Muscle layer of colon (tissue), 2 donors: Measurements from ENCODE around the gene HMX1.

Experiments used
- H3K27ac ChIP-seq: one replicate; pipeline ENCODE4 v1.7.0; 2013; ENCODE audit warnings: low read depth, mild to moderate bottlenecking, low read length, moderate library complexity
- H3K27me3 ChIP-seq, 2 donors: one replicate each; pipeline ENCODE4 v1.7.0; 2013; ENCODE audit warnings: low read length in 2 of 2, mild to moderate bottlenecking in 2 of 2; ENCODE audit not compliant: insufficient read depth in 2 of 2, control insufficient read depth in 1 of 2
- H3K36me3 ChIP-seq: one replicate; pipeline ENCODE4 v1.7.0; 2013; ENCODE audit warnings: mild to moderate bottlenecking, low read length; ENCODE audit not compliant: insufficient read depth
- H3K4me1 ChIP-seq: one replicate; pipeline ENCODE4 v1.7.0; 2013; ENCODE audit warnings: mild to moderate bottlenecking, low read length; ENCODE audit not compliant: insufficient read depth
- H3K4me3 ChIP-seq, 2 donors: one replicate each; pipeline ENCODE4 v1.7.0; 2013; ENCODE audit warnings: low read length in 2 of 2, low read depth in 1 of 2, mild to moderate bottlenecking in 1 of 2, moderate library complexity in 1 of 2
- H3K9ac ChIP-seq: one replicate; pipeline ENCODE4 v1.7.0; 2013; ENCODE audit warnings: low read length
- H3K9me3 ChIP-seq: one replicate; pipeline ENCODE4 v1.7.0; 2013; ENCODE audit warnings: mild to moderate bottlenecking, low read length
- donor health status: abdominal sarcoma.
- donor health status: Adenocarcinoma of cecum.

The HMX1 gene

GRCh38 chr4:8897251-8898167, 25.9 kb upstream of the HMX1 start:
- peaks cover 0 to 38% of the 10 kb centered on the region in 2 donors for H3K27me3 ChIP-seq
- H3K4me1 ChIP-seq, result no peaks in the 10 kb centered on the region
- no peak overlapping the region for H3K9ac ChIP-seq
- peaks cover 8% of the 10 kb centered on the region for H3K9me3 ChIP-seq
- no peaks in the 10 kb centered on the region for H3K36me3 ChIP-seq
- H3K27ac ChIP-seq, result no peak overlapping the region
- no peak overlapping the region for H3K4me3 ChIP-seq

DNA sequence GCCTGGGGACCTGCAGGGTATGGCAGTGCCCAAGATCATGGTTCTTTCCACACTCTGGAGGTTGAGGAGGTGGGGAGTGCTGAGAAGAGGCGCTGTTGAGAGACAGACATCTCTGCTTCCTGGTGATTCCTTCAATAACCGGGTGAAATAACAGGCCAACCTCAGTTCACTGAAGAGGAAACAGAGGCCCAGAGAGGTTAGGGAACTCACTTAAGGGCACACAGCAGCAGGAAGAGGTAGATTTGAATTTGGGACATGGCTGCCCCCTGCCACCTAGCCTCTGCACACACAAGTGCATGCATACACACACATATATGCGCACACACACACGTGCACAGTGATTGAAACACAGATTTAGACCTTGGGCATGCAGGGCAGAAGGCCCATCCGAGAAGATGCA, 24.9 kb upstream of the HMX1 start:
- no peak overlapping the region for H3K9ac ChIP-seq
- H3K4me3 ChIP-seq, result no peak overlapping the region
- H3K27ac ChIP-seq, result no peak overlapping the region
- H3K27me3 ChIP-seq, result peaks cover 0 to 45% of the 10 kb centered on the region in 2 donors
- no peaks in the 10 kb centered on the region for H3K4me1 ChIP-seq
- no peaks in the 10 kb centered on the region for H3K36me3 ChIP-seq
- H3K9me3 ChIP-seq, result peaks cover 7% of the 10 kb centered on the region

GRCh38 chr4:8896071-8896470, 24.4 kb upstream of the HMX1 start:
- H3K27me3 ChIP-seq, result peaks cover 0 to 49% of the 10 kb centered on the region in 2 donors
- H3K9ac ChIP-seq, result no peak overlapping the region
- no peak overlapping the region for H3K4me3 ChIP-seq
- H3K27ac ChIP-seq, result no peak overlapping the region
- no peaks in the 10 kb centered on the region for H3K4me1 ChIP-seq
- no peaks in the 10 kb centered on the region for H3K36me3 ChIP-seq
- peaks cover 2% of the 10 kb centered on the region for H3K9me3 ChIP-seq

DNA sequence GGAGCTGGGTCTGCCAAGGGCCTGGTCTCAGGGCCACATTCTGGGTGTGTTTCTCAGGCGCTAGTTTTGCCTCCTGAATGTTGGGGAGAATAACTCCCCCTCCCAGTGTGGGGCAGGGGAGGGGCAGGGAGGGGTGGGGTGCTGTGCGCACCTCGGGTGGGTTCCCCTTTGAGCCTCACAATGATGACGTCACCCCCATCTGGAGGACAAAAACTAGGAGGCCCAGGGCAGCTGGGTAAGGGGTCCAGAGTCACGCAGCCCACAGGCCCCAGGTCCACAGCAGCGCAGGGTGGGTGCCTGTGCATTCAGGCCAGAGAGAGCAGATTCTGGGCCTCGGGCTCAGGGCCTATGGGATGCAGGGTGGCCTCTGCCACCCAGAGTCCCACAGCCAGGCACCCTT, 23.7 kb upstream of the HMX1 start:
- Histone ChIP-seq H3K27me3 (peaks cover 0 to 56% of the 10 kb centered on the region in 2 donors), H3K4me1 (no peaks in the 10 kb centered on the region), H3K9me3 (no peaks in the 10 kb centered on the region), H3K36me3 (no peaks in the 10 kb centered on the region), H3K9ac (no peak overlapping the region), H3K4me3 (no peak overlapping the region), H3K27ac (no peak overlapping the region)

- Histone ChIP-seq H3K4me1 (no peaks in the 10 kb centered on the region), H3K27me3 (peaks cover 0 to 65% of the 10 kb centered on the region in 2 donors), H3K4me3 (no peak overlapping the region), H3K36me3 (no peaks in the 10 kb centered on the region), H3K27ac (no peak overlapping the region), H3K9me3 (no peaks in the 10 kb centered on the region), H3K9ac (no peak overlapping the region)
Measured at GRCh38 chr4:8894424-8894816, 22.8 kb upstream of the HMX1 start.

GRCh38 chr4:8893624-8894423, 22.2 kb upstream of the HMX1 start:
- H3K27me3 ChIP-seq, result peaks cover 0 to 69% of the 10 kb centered on the region in 2 donors
- no peak overlapping the region for H3K4me3 ChIP-seq

DNA sequence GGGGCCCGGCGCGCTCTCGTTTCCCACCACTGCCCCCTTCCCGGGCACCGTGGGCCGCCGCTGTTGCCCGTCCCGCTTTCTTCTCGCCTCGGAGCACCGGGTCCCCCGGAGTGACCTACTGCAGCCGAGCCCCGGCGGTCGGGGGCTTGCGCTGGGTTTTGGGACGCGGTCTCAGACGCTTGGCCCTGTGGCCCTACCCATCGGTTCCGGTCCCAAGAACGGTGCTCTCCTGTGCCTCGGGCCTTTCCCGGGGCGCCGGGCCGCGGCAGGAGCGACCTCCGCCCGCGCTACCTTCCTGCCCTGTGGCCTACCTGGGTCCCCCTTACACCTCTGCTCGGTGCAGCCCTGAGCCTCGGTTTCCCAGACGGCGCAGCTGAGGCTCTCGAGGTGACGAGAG, 21.6 kb upstream of the HMX1 start:
- Histone ChIP-seq H3K27ac (no peak overlapping the region), H3K9ac (no peak overlapping the region), H3K9me3 (no peaks in the 10 kb centered on the region), H3K36me3 (no peaks in the 10 kb centered on the region), H3K4me1 (no peaks in the 10 kb centered on the region), H3K27me3 (peaks cover 0 to 74% of the 10 kb centered on the region in 2 donors), H3K4me3 (no peak overlapping the region)

More at GRCh38 chr4:8893624-8894423, 22.2 kb upstream of the HMX1 start:
- no peaks in the 10 kb centered on the region for H3K36me3 ChIP-seq
- no peaks in the 10 kb centered on the region for H3K4me1 ChIP-seq
- H3K27ac ChIP-seq, result no peak overlapping the region
- no peaks in the 10 kb centered on the region for H3K9me3 ChIP-seq
- H3K9ac ChIP-seq, result no peak overlapping the region

- Histone ChIP-seq H3K36me3 (no peaks in the 10 kb centered on the region), H3K9me3 (no peaks in the 10 kb centered on the region), H3K27ac (no peak overlapping the region), H3K9ac (no peak overlapping the region), H3K27me3 (peaks cover 0 to 79% of the 10 kb centered on the region in 2 donors), H3K4me3 (no peak overlapping the region), H3K4me1 (no peaks in the 10 kb centered on the region)
Measured at GRCh38 chr4:8892556-8893226, 21.1 kb upstream of the HMX1 start.

DNA sequence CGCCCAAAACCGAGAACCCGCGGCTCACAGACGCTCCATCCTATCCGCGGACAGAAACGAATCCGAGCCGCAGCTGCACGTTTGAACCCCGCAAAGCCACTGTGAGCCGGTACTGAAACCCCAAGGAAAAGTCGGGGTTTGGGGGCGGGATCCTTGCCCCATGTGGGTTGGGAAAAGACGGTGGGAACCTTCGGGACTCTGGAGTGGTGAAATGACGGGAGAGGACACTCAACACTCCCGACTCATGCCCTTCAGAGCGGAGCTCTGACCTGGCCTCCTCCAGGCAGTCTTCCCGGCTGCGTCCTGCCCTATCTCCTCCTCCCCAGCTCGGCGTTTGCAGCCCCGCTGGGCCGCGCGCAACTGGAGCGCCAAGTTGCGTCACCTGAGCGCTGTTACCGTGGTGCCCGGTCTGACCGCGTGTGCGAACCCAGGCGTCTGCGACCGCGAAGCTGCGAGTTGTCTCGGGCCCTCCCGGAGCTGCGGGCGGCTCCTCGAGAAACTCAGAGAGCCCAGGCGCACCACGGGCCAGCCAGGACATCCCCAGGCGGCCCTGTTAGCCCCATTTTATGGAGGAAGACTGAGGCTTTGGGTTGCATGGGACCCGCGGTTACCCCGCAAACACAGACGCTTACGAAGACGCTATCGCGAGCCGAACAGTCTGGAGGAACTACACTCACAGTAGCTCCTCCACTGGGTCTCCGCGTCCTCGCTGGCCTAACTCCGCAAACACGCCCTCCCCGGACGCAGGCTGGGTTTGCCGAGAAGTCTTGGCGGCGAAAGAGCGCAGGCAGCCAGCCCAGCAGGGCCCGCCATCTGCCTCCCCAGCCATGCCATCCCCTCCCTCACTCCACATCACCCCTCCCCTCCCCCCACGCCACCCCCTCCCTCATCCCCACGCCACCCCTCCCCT, 20.3 kb upstream of the HMX1 start:
- peaks cover 5% of the 10 kb centered on the region for H3K9me3 ChIP-seq
- H3K27me3 ChIP-seq, result peaks cover 0 to 86% of the 10 kb centered on the region in 2 donors
- no peak overlapping the region for H3K27ac ChIP-seq
- no peaks in the 10 kb centered on the region for H3K36me3 ChIP-seq
- H3K4me1 ChIP-seq, result no peaks in the 10 kb centered on the region
- no peak overlapping the region for H3K9ac ChIP-seq
- no peak overlapping the region for H3K4me3 ChIP-seq

GRCh38 chr4:8891255-8891645, 19.6 kb upstream of the HMX1 start:
- Histone ChIP-seq H3K4me1 (no peaks in the 10 kb centered on the region), H3K9me3 (peaks cover 9% of the 10 kb centered on the region), H3K27me3 (peaks cover 0 to 88% of the 10 kb centered on the region in 2 donors), H3K9ac (no peak overlapping the region), H3K27ac (no peak overlapping the region), H3K36me3 (no peaks in the 10 kb centered on the region), H3K4me3 (no peak overlapping the region)
